Liver (tissue), 9 donors: ENCODE results near the gene INPP5F. TPM values are rescaled to one million over a fixed set of nuclear protein-coding genes. Genes with fewer than 3 reads are reported as not detected.

Experiments used
- DNase-seq: peaks from one replicate; pipeline ENCODE4 v3.0.0-alpha.2; 2017; ENCODE audit warnings: low spot score
- H3K27ac ChIP-seq, 2 donors: one replicate each; pipeline ENCODE4 v1.7.0; 2013; ENCODE audit warnings: inconsistent platforms in 2 of 2, low read length in 2 of 2, control low read depth in 1 of 2, low read depth in 1 of 2, mild to moderate bottlenecking in 1 of 2
- H3K27me3 ChIP-seq, 4 donors: one replicate each; pipeline versions ENCODE4 v1.6.1 to v1.7.0; 2013; ENCODE audit warnings: low read length in 3 of 4, inconsistent platforms in 1 of 4, mild to moderate bottlenecking in 1 of 4, moderate library complexity in 1 of 4; ENCODE audit not compliant: control insufficient read depth in 4 of 4, insufficient read depth in 4 of 4
- H3K36me3 ChIP-seq, 4 donors: one replicate each; pipeline versions ENCODE4 v1.6.1 to v1.7.0; 2013; ENCODE audit warnings: low read length in 3 of 4, mild to moderate bottlenecking in 3 of 4, low read depth in 1 of 4, moderate library complexity in 1 of 4; ENCODE audit not compliant: control insufficient read depth in 4 of 4, insufficient read depth in 3 of 4
- H3K4me1 ChIP-seq, 4 donors: one replicate each; pipeline versions ENCODE4 v1.6.1 to v1.7.0; 2013; ENCODE audit warnings: low read length in 3 of 4, mild to moderate bottlenecking in 3 of 4, moderate library complexity in 1 of 4; ENCODE audit not compliant: control insufficient read depth in 4 of 4, insufficient read depth in 4 of 4
- H3K4me3 ChIP-seq, 3 donors: one replicate each; pipeline versions ENCODE4 v1.6.1 to v1.7.0; 2013; ENCODE audit warnings: low read length in 3 of 3, control low read depth in 1 of 3, low read depth in 1 of 3, mild to moderate bottlenecking in 1 of 3
- H3K9ac ChIP-seq, 2 donors: one replicate each; pipeline ENCODE4 v1.7.0; 2013; ENCODE audit warnings: low read length in 2 of 2, mild to moderate bottlenecking in 2 of 2, moderate library complexity in 2 of 2, control low read depth in 1 of 2, low read depth in 1 of 2
- H3K9me3 ChIP-seq, 4 donors: one replicate each; pipeline versions ENCODE4 v1.6.1 to v1.7.0; 2013; ENCODE audit warnings: low read length in 3 of 4; ENCODE audit not compliant: control insufficient read depth in 4 of 4
- FOXA1 ChIP-seq: IDR thresholded peaks from 2 replicates; pipeline ENCODE4 v1.6.1; 2016; ENCODE audit warnings: antibody characterized with exemption
- GABPA ChIP-seq, 2 donors: IDR thresholded peaks in 1 of 2; conservative IDR thresholded peaks in 1 of 2; 2 replicates each; pipeline ENCODE4 v1.6.1; 2016; ENCODE audit warnings: antibody characterized with exemption in 2 of 2, mild to moderate bottlenecking in 1 of 2, moderate library complexity in 1 of 2
- NR2F2 ChIP-seq: IDR thresholded peaks from 2 replicates; pipeline ENCODE4 v1.6.1; 2016; ENCODE audit warnings: antibody characterized with exemption
- RAD21 ChIP-seq, 2 donors: IDR thresholded peaks; 2 replicates each; pipeline ENCODE4 v1.6.1; 2016; ENCODE audit warnings: antibody characterized with exemption in 2 of 2, mild to moderate bottlenecking in 2 of 2
- TAF1 ChIP-seq: conservative IDR thresholded peaks from 2 replicates; pipeline ENCODE4 v1.6.1; 2016; ENCODE audit warnings: antibody characterized with exemption, mild to moderate bottlenecking
- WGBS: extraction: QIAGEN DNeasy Blood & Tissue Kit; methylation state at CpG from one replicate; pipeline ENCODE4 v1.1.7; 2013; 5-methylcytosine and 5-hydroxymethylcytosine counted together
- polyA plus RNA-seq, 2 donors: library from polyadenylated mRNA; stranded (reverse) in 1 of 2; unstranded in 1 of 2; fragments of 200-250 nt in 1 of 2; fragments of >200 nt in 1 of 2; fragmentation: Nextera tagmentation in 1 of 2; extraction: Ambion mirVana in 1 of 2; gene quantifications; one replicate each; pipeline versions ENCODE4 v1.2.1 to v1.2.3, GENCODE V29; 2013 to 2015
- total RNA-seq, 2 donors: library from RNA; depleted of rRNA; stranded (reverse); fragments of >200 nt; gene quantifications; one replicate each; pipeline ENCODE4 v1.2.3, GENCODE V29; 2014
- TF ChIP-seq, protein P1 (sequence below): fragments of 150-350 bp; IDR thresholded peaks from 2 replicates; pipeline ENCODE4 v1.5.1; 2017; ENCODE audit warnings: improper control_type of control experiment, low read depth, low read length; ENCODE audit not compliant: missing input control
- TF ChIP-seq, protein P2 (sequence below): IDR thresholded peaks from 2 replicates; pipeline ENCODE4 v1.6.1; 2016; ENCODE audit warnings: antibody characterized with exemption
- TF ChIP-seq, protein P3 (sequence below): IDR thresholded peaks from 2 replicates; pipeline ENCODE4 v1.6.1; 2016; ENCODE audit warnings: antibody characterized with exemption, mild to moderate bottlenecking
- donor health status: healthy.
- donor health status: healthy.
- donor health status: healthy.
- donor health status: healthy.
- donor health status: healthy.

The INPP5F gene
- total and polyA plus RNA-seq, 4 donors = 1.1 to 8.1 (median 2.1) TPM

DNA sequence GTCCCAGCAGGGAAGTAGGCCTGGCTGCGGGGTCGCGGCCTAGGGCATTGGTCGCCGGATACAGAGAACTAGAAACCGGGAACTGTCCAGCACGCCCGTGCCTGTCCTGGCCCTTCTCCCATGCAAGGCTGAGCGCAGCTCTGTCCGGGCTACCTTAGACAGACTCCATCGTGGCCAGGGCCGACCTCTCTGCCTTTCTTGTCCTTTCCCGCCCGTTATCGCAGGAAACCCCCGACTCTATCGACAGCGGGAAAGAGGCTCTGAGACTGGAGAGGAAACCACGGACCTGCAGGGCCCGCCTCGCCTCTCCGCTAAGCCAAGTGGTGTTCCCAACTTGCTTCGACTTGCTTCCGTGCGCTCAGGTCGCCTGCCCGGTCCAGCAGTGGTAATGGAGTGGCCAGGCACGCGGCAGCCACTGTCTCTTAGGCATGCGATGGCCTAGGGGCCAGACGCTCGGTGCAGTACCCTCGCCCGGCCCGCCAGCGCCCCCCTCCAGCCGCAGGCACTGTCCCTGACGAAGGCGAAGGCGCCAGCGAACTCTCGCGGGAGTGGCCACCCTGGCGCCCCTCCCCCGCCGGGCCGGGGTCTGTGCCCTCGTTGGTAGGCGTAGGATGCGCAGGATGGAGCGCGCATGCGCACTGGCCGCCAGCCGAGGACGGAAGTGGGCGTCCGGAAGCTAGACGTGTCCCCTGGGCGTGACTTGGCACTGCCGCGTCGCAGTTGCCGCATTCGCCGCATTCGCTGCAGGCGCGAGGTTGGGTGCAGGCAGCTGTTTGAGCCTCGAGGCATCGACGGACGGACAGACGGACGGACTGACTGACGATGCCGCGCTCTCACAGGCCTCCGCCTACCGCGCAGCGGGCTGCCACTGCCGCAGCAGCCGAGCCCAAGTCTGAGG, 92.4 kb downstream of the INPP5F start:
- Histone ChIP-seq H3K4me1 (no peaks in the 10 kb centered on the region), H3K36me3 (peaks cover 0 to 2% (median 0%) of the 10 kb centered on the region in 4 donors), H3K27ac (no peak overlapping the region), H3K27me3 (no peaks in the 10 kb centered on the region), H3K9ac (no peak overlapping the region), H3K9me3 (no peaks in the 10 kb centered on the region), H3K4me3 (peak overlapping the region in 1 of 3 donors; percentile 1)
- peak; percentile 76 for DNase-seq
- WGBS = 62% methylated on average over 84 of the region's 84 CpGs
- TF ChIP-seq NR2F2 (peak; percentile 37), TAF1 (no peak), GABPA (IDR thresholded peaks at IDR 0.05 in 1 of 2, conservative IDR thresholded peaks at IDR 0.05 in 1 of 2) (peak in 1 of 2 donors; percentile 11), FOXA1 (no peak)
- TF ChIP-seq, protein P1, sequence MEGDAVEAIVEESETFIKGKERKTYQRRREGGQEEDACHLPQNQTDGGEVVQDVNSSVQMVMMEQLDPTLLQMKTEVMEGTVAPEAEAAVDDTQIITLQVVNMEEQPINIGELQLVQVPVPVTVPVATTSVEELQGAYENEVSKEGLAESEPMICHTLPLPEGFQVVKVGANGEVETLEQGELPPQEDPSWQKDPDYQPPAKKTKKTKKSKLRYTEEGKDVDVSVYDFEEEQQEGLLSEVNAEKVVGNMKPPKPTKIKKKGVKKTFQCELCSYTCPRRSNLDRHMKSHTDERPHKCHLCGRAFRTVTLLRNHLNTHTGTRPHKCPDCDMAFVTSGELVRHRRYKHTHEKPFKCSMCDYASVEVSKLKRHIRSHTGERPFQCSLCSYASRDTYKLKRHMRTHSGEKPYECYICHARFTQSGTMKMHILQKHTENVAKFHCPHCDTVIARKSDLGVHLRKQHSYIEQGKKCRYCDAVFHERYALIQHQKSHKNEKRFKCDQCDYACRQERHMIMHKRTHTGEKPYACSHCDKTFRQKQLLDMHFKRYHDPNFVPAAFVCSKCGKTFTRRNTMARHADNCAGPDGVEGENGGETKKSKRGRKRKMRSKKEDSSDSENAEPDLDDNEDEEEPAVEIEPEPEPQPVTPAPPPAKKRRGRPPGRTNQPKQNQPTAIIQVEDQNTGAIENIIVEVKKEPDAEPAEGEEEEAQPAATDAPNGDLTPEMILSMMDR = no peak
- TF ChIP-seq, protein P2, sequence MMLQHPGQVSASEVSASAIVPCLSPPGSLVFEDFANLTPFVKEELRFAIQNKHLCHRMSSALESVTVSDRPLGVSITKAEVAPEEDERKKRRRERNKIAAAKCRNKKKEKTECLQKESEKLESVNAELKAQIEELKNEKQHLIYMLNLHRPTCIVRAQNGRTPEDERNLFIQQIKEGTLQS = no peak
- TF ChIP-seq, protein P3, sequence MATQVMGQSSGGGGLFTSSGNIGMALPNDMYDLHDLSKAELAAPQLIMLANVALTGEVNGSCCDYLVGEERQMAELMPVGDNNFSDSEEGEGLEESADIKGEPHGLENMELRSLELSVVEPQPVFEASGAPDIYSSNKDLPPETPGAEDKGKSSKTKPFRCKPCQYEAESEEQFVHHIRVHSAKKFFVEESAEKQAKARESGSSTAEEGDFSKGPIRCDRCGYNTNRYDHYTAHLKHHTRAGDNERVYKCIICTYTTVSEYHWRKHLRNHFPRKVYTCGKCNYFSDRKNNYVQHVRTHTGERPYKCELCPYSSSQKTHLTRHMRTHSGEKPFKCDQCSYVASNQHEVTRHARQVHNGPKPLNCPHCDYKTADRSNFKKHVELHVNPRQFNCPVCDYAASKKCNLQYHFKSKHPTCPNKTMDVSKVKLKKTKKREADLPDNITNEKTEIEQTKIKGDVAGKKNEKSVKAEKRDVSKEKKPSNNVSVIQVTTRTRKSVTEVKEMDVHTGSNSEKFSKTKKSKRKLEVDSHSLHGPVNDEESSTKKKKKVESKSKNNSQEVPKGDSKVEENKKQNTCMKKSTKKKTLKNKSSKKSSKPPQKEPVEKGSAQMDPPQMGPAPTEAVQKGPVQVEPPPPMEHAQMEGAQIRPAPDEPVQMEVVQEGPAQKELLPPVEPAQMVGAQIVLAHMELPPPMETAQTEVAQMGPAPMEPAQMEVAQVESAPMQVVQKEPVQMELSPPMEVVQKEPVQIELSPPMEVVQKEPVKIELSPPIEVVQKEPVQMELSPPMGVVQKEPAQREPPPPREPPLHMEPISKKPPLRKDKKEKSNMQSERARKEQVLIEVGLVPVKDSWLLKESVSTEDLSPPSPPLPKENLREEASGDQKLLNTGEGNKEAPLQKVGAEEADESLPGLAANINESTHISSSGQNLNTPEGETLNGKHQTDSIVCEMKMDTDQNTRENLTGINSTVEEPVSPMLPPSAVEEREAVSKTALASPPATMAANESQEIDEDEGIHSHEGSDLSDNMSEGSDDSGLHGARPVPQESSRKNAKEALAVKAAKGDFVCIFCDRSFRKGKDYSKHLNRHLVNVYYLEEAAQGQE = peak; percentile 89

DNA sequence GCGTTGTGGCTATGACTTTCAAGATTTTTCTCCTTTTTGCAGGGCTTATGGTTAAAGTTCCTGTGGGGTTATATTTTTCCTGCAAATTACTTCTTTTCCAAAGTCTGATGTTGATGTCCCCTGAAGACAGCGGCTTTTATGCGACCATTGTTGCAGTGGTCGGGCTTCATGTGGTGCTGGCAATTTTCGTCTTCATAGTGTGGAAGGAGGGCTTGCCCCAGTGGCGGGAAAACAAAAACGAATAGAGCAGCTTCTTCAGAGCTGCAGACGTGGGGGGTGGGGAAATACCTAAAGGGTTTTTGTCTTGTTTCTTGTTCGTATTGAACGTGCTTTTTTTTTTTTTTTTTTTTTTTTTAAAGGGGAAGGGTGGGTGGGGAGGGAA, 93.0 kb downstream of the INPP5F start:
- DNase-seq = no peak
- no peaks in the 10 kb centered on the region for H3K9me3 ChIP-seq
- no peak overlapping the region for H3K27ac ChIP-seq
- no peak overlapping the region for H3K4me3 ChIP-seq
- WGBS = 59% methylated on average over 10 of the region's 10 CpGs
- H3K4me1 ChIP-seq = no peaks in the 10 kb centered on the region
- H3K9ac ChIP-seq = no peak overlapping the region
- peaks cover 0 to 2% (median 0%) of the 10 kb centered on the region in 4 donors for H3K36me3 ChIP-seq
- H3K27me3 ChIP-seq = no peaks in the 10 kb centered on the region
- TF ChIP-seq, protein P2 = no peak
- TF ChIP-seq GABPA (IDR thresholded peaks at IDR 0.05 in 1 of 2, conservative IDR thresholded peaks at IDR 0.05 in 1 of 2) = no peak
- TF ChIP-seq, protein P1 = no peak
- TF ChIP-seq RAD21 (IDR thresholded peaks at IDR 0.05) = no peak
- no peak for TF ChIP-seq FOXA1
- no peak for TF ChIP-seq TAF1
